ENCODE data around the gene RAB36. TPM values are rescaled to one million over a fixed set of nuclear protein-coding genes. Genes with fewer than 3 reads are reported as not detected.

Gene RAB36
- polyA plus RNA-seq, 1 donor from 2014 or later: 3.2 TPM

DNA sequence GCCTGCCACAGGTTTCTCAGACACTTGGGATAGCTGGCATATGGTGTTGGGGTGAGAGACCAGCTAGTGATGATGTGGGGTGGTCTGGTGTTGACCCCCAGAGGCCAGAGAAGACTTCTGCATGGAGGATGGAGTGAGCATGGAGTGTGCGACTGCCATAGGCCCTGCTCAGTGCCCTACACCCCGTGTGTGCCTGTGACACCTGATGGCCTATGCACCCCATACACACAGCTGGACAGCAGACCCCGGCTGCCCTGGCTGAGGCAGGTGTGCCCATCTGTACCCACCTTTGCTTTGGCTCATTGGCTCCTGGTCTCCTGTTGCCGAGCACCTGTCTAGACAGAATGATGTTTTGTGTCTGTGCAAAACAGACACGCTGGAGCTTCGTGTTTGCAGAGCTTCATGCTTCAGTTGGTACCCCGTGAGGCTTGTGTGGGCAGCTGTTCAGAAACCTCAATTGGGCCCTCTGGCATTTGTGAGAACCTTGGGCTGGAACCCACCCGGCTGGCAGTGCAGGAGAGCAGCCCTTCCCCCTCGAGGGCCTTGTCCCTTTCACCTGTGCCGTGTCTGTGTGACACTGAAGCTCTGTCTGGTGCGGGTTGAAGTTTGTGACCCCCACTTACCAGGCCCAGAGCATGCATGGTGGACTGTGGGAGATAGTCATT lies 62.6 kb downstream of the RAB36 start:
- Histone ChIP-seq H3K9ac (ENCODE audit: low read length) (no peak overlapping the region), H3K4me2 (ENCODE audit: low read length) (no peak overlapping the region), H4K20me1 (ENCODE audit: insufficient read depth) (no peaks in the 10 kb centered on the region), H3K4me3 (ENCODE audit: low read length) (no peak overlapping the region), H3K27me3 (ENCODE audit: insufficient read depth, low read depth, low read length) (no peaks in the 10 kb centered on the region), H3K79me2 (replicated peaks; ENCODE audit: insufficient read depth, low read length) (peaks cover 47% of the 10 kb centered on the region), H3K9me3 (ENCODE audit: low read length) (no peaks in the 10 kb centered on the region), H2AFZ (ENCODE audit: low read depth, low read length) (no peak overlapping the region), H3K27ac (ENCODE audit: low read length) (no peak overlapping the region), H3K9me2 (ENCODE audit: insufficient read depth, low read length) (no peaks in the 10 kb centered on the region), H3K36me3 (ENCODE audit: insufficient read depth, low read length) (no peaks in the 10 kb centered on the region), H3F3A (ENCODE audit: insufficient read depth, low read length, poor library complexity, severe bottlenecking) (no peaks in the 10 kb centered on the region)
- TF ChIP-seq POLR2AphosphoS5 (IDR thresholded peaks at IDR 0.05) (no peak), EZH2 (IDR thresholded peaks at IDR 0.05; ENCODE audit: borderline replicate concordance, insufficient read depth, low read length, poor library complexity, severe bottlenecking) (no peak), TAF1 (IDR thresholded peaks at IDR 0.05; ENCODE audit: low read depth) (no peak), EP300 (conservative IDR thresholded peaks at IDR 0.05; ENCODE audit: poor library complexity, severe bottlenecking) (no peak), MXI1 (conservative IDR thresholded peaks at IDR 0.05; ENCODE audit: poor library complexity, severe bottlenecking) (no peak), RAD21 (conservative IDR thresholded peaks at IDR 0.05) (no peak), SMC3 (conservative IDR thresholded peaks at IDR 0.05; ENCODE audit: poor library complexity) (no peak)
- TF ChIP-seq, protein P1, sequence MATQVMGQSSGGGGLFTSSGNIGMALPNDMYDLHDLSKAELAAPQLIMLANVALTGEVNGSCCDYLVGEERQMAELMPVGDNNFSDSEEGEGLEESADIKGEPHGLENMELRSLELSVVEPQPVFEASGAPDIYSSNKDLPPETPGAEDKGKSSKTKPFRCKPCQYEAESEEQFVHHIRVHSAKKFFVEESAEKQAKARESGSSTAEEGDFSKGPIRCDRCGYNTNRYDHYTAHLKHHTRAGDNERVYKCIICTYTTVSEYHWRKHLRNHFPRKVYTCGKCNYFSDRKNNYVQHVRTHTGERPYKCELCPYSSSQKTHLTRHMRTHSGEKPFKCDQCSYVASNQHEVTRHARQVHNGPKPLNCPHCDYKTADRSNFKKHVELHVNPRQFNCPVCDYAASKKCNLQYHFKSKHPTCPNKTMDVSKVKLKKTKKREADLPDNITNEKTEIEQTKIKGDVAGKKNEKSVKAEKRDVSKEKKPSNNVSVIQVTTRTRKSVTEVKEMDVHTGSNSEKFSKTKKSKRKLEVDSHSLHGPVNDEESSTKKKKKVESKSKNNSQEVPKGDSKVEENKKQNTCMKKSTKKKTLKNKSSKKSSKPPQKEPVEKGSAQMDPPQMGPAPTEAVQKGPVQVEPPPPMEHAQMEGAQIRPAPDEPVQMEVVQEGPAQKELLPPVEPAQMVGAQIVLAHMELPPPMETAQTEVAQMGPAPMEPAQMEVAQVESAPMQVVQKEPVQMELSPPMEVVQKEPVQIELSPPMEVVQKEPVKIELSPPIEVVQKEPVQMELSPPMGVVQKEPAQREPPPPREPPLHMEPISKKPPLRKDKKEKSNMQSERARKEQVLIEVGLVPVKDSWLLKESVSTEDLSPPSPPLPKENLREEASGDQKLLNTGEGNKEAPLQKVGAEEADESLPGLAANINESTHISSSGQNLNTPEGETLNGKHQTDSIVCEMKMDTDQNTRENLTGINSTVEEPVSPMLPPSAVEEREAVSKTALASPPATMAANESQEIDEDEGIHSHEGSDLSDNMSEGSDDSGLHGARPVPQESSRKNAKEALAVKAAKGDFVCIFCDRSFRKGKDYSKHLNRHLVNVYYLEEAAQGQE (IDR thresholded peaks at IDR 0.05; ENCODE audit: borderline replicate concordance): no peak
- TF ChIP-seq, protein P2, sequence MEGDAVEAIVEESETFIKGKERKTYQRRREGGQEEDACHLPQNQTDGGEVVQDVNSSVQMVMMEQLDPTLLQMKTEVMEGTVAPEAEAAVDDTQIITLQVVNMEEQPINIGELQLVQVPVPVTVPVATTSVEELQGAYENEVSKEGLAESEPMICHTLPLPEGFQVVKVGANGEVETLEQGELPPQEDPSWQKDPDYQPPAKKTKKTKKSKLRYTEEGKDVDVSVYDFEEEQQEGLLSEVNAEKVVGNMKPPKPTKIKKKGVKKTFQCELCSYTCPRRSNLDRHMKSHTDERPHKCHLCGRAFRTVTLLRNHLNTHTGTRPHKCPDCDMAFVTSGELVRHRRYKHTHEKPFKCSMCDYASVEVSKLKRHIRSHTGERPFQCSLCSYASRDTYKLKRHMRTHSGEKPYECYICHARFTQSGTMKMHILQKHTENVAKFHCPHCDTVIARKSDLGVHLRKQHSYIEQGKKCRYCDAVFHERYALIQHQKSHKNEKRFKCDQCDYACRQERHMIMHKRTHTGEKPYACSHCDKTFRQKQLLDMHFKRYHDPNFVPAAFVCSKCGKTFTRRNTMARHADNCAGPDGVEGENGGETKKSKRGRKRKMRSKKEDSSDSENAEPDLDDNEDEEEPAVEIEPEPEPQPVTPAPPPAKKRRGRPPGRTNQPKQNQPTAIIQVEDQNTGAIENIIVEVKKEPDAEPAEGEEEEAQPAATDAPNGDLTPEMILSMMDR (IDR thresholded peaks at IDR 0.05; ENCODE audit: poor library complexity, severe bottlenecking): no peak

DNA sequence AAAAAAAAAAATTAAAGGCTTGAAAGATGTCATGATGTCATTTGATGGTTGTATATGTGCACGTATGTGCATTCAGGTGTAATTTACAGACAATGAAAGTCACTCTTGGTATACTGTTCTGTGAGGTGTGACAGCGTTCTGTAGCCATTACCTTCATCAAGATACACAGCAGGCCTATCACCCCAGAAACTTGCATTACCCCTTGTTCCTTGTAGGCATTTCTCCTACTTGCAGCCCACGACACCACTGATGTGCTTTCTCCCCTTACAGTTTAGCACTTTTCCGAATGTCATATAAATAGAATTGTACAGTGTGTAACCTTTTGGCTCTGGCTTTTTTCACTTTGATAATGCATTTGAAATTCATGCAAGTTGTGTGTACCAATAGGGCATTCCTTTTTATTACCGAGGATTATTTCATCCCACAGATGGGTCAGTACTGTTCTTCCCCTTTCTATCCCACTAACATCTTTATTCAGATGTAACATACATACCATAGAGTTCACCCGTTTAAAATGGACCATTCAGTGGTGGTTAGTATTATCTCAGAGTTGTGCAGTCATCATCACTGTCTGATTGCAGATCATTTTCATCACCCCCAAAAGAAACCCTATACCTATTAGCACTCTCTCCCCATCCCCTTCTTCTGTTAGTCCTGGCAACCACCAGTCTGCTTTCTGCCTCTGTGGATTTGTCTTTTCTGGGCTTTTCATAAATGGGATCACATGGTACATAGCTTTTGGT lies 65.3 kb downstream of the RAB36 start:
- Histone ChIP-seq H3K4me3 (ENCODE audit: low read length) (no peak overlapping the region), H3K36me3 (ENCODE audit: insufficient read depth, low read length) (no peaks in the 10 kb centered on the region), H3K27me3 (ENCODE audit: insufficient read depth, low read depth, low read length) (no peaks in the 10 kb centered on the region), H3K9ac (ENCODE audit: low read length) (no peak overlapping the region), H3F3A (ENCODE audit: insufficient read depth, low read length, poor library complexity, severe bottlenecking) (no peaks in the 10 kb centered on the region), H3K79me2 (replicated peaks; ENCODE audit: insufficient read depth, low read length) (peaks cover 47% of the 10 kb centered on the region), H4K20me1 (ENCODE audit: insufficient read depth) (no peaks in the 10 kb centered on the region), H3K27ac (ENCODE audit: low read length) (peak overlapping the region; percentile 40), H3K9me3 (ENCODE audit: low read length) (no peaks in the 10 kb centered on the region), H2AFZ (ENCODE audit: low read depth, low read length) (no peak overlapping the region), H3K4me2 (ENCODE audit: low read length) (no peak overlapping the region), H3K9me2 (ENCODE audit: insufficient read depth, low read length) (no peaks in the 10 kb centered on the region)
- TF ChIP-seq POLR2AphosphoS5 (IDR thresholded peaks at IDR 0.05): peak; percentile 23
- TF ChIP-seq EP300 (conservative IDR thresholded peaks at IDR 0.05; ENCODE audit: poor library complexity, severe bottlenecking): peak; percentile 39
- no peak for TF ChIP-seq SMC3 (conservative IDR thresholded peaks at IDR 0.05; ENCODE audit: poor library complexity)

Measured in neural cell (in vitro differentiated cells).